T-helper 2 cell treated with Interferon-gamma antibody and Interleukin-4, amounts not matched to agents 100 ng/mL and 5 ng/mL, for 36 hours (primary cell): Measurements from ENCODE around the gene KAT8. TPM values are rescaled to one million over a fixed set of nuclear protein-coding genes. Genes with fewer than 3 reads are reported as not detected.
"Not testable (repeated sequence)": the region's sequence is repeated elsewhere in the genome, so short reads cannot be mapped to it uniquely, and the experiment has no call there.

ENCODE experiments used
- intact Hi-C: fragments of 100-400 bp; cut with micrococcal nuclease; formaldehyde crosslinking; loops from one replicate; pipeline ENCODE4 v1.15.1; 2023
- total RNA-seq: library from RNA; stranded (reverse); gene quantifications from 2 replicates; pipeline ENCODE4 v1.2.3, GENCODE V29; 2022

KAT8 gene
- total RNA-seq, 1 donor from 2014 or later = 57.3 TPM

DNA sequence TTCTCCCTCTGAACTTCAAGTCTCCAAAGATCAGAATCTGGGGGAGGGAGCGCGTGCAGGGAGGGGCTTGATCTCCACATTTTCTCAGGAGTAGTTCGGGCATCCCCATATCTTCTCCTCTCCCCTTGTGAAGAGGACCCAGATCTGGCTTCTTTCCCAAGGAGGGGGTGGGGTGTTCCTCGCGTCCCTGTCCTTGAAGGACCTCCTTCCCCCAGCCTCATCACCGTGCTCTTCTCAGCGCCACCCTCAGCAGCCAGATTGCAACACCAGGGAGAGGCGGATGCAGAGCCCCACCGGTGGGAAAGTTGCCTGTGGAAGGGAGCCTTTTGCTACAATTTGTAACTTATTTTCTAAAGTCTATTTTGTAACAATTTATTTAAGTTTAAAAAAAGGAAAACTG lies 34.4 kb upstream of the KAT8 start:
- intact Hi-C loops = no loop called here

DNA sequence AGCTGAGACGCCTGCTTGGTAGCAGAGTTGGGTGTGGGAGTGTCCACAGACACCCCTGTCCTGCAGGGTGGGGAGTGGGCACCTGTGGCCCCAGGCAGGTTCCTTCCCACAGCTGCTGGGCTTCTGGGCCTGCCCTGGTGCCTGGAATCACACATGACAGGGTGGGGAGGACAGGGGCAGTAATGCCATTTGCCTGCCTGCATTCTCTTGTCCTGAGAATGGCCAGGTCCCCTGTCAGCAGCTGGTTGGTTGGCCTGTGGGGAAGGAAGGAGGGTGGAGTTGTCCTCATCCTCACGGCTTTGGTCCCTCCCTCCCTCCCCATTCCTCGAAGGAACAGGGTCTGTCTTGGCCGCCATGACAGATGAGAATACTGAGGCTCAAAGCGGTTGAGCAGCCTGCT lies 33.9 kb upstream of the KAT8 start:
- intact Hi-C loops = no loop called here

DNA sequence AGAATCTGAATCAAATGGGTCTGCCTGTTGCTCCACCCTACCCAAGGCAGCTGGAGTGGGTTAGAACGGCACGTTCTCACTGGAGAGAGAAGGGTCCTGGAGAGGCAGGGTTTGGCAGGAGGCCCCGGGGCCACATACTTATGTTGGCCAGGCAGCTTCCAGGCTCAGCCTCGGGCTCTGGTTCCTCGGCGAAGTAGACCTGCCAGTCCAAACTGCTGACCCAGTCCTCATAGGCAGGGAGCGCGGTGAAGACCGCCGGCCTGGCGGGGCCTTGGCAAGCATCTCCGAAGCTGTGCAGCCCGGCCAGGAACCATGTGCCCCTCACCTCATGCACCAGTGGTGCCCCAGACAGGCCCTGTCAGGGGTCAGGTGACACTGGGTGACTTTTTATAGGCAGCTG lies 33.5 kb upstream of the KAT8 start:
- intact Hi-C loops = no loop called here

DNA sequence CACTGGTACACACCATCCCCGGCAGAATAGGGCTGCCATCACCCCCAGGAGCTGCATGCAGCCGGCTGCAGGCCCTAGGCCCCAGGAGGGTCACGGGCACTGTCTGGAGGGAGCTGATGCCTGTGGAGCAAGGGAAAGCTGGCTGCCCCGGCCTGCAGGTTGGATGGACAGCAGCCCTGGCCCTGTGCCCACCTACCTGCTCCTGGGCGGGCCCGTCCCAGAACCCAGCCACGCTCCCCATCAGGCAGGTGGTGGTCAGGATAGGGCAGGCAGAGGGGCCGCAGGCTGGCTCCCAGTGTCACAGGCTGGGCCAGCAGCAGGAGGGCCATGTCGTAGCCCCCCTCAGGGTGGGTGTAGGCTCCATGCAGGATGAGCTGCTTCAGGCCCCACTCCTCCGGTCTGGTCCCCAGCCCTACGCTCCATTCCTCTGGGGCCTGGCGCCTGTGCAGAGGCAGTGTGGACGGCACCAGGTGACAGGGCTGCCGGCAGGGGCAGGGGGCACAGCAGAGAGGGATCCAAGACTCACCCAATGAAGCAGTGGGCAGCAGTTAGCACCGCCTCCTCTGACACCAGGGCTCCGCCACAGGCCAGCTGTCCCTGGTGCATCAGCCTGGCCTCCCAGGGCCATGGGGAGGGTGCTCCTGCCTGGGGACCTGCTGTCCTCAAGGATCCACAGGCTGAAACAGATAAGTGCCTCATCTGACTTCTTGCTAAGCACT lies 32.7 kb upstream of the KAT8 start:
- intact Hi-C loops = no loop called here

DNA sequence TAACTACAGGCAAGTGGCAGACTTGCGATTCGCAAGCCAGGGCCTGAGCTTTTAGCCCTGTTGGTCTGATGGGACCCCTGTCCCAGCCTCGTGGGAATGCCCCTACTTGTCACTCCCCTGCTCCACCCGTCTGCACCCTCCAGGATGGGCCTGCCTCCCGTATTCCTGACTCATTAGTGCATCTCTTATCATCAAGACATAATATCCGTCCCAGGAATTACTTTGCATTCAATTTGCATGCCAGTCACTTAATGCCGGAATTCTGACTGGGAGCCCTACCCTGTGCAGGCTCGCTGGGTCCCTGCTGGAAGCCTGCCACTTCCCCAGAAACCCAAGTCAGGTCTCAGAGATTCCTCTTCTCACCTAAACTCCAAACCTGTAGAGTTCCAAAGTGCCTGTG lies 32.1 kb upstream of the KAT8 start:
- intact Hi-C loops = no loop called here

DNA sequence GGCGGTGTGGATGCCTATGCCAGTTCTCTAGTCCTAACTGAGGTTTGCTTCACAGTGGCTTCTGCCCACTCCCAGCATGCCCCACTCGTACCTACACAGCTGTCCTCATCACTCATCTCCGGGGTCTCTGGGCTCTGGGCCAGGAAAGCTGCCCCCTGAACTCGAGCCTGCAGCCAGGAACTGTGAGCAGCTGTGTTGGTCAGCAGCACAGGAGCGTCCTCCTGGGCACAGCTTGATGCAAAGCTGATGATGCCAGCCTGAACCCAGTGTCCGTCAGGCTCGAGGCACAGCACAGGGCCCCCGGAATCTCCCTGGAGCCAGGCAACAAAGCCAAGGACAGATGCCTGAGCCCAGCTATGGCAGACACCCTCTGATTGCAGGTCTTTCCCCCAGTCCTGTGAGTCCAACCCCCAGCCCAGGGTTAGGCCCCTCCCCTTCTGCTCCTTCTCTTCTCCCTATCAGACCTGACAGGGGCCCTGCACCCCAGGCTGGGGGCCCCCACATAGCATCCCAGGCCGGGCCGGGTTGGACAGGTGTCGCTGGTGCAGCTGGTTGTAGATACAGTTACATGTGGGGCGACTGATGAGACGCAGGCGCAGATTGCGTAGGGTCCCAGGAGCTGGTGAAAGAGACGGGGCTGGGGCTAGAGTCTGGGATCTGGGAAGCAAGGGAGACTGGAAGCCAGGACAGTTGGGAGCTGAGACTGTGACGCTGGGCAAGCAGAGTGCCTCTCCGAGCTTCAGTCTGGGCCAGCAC lies 31.4 kb upstream of the KAT8 start:
- intact Hi-C loops = no loop called here

DNA sequence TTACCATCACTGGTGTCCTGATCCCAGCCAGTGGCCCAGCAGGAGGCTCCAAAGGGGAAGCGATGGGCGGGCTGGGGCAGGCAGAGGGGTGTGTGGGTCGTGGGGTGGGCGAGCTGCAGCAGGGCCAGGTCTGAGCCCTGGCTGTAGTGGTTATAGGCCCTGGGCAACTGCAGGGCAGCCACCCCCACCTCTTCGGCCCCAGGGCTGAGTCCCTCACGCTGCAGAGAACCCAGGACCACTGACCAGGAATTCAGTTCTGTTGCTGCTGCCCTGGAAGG lies 30.9 kb upstream of the KAT8 start:
- intact Hi-C loops = no loop called here

DNA sequence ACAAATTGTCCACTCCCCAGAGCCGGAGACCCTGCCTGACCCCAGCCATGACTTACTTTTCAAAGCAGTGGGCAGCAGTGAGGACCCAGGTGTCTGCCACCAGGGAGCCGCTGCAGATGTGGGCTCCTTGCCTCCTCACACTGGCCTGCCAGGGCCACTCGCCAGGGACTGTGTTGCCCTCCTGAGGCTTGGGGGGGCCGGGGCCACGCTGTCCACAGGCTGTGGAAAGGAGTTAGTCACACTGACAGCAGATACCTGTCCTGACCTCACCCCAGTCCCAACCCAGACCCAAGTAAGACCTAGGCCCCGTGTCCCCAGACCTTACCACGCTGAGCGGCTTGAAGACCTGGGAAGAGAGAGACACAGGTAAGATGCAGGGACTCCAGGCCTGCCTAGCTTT lies 30.0 kb upstream of the KAT8 start:
- intact Hi-C loops = no loop called here

DNA sequence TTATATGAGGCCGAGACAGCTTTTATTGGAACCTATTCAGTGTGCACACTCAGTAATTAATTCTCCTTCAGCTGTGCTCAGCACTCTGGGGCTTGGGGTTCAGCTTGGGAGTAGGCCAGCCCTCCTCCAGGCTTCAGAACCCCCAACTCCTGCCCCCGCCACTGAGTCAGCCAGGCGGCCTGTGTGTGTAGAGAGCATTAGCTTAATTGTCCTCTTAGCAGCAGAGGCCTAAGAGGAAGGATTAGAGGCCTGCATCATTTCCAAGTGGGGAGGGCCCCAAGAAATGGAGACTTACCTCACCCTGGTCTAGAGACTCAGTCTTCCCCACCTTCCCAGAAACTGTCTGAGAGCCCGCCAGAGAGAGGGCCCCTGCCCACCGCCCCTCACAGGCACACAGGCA lies 29.5 kb upstream of the KAT8 start:
- intact Hi-C loops = no loop called here

DNA sequence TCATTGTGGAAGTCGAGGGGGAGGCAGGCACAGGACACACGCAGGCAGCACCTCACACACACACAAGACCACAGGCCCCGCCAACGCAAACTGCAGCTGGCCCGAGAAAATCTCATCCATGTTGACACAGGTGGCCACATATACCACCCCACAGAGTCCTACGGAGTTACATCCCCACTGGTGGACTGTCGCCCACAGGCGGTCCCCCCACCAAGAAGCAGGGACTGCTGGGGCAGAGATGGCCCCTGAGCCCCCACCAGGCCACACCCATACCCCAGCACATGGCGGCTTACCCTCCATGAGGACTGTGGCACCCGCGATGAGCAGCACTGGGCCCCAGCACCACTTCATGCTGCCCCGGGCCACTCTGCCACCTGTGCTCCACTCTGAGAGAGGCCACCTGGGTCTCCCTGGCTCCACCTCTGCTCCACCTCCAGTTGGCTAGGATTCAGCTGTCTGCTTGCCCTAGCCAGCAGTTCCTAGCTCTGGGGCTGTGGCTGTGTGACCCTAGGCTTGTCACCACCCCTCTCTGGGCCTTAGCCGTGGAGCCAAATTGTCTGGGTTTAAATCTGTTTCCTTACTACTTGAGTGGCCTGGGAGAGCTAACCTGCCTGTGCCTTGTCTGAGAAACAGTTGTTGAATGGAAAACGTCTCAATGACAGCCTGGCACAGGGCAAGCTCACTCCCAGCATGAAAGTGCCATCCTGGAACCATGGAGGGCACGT lies 28.8 kb upstream of the KAT8 start, which contains the start of gene PRSS53:
Gene PRSS53, minus strand, starts transcription at position 485 of the 725 bp plus-strand sequence. Its CDS starts 134 bp downstream, at position 351.
- intact Hi-C loops = no loop called here

DNA sequence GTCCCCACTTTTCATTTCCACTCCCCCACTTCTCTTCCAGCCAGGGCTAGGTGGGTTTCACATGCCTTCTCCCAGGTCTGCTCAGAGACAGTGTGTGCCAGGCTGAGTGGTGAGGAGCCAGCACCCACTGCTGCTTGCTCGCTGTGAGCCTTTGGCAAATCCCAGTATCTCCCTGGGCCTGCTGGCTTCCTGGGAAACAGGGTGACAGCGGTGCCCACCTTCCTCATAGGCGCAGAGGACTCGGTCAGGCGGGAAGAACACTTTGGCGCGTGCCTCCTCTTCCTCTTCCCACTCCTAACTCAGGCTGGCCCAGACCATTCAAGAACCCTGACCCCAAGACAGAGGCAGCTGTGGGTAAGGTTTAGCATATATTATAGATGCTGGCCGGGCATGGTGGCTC lies 28.3 kb upstream of the KAT8 start:
- intact Hi-C loops = no loop called here

DNA sequence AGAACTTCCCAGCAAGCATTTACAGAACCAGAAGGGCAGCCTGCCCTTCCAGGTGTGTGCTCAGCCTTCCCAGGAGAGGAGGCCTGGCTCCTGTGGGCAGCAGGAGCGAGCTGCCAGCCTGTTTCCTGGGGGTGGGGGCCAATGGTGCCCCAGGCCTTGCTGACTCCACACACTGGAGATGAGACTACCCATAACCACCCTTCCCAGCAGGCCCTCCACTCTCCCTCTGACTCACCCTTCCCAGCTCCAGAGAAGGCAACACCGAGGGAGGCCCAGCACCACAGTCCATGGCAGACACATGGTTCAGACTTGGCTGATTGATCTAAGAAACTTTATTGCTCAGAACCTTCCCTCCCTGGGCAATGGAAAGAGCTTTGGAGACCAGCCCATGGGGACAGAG lies 26.9 kb upstream of the KAT8 start:
- intact Hi-C loops = no loop called here

DNA sequence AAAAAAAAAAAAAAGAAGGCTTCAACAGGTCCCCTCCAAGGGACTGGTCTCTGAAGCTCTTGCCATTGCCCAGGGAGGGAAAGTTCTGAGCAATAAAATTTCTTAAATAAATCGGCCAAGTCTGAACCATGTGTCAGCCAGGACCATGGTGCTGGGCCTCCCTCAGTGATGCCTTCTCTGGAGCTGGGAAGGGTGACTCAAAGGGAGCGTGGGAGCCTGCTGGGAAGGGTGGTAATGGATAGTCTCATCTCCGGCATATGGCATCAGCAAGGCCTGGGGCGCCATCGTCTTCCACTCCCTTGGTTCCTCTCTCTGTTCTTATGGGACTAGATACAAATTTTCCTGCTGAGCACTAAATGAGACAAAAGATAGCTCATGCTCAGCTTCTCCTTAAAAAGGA lies 25.1 kb upstream of the KAT8 start:
- intact Hi-C loops = no loop called here

DNA sequence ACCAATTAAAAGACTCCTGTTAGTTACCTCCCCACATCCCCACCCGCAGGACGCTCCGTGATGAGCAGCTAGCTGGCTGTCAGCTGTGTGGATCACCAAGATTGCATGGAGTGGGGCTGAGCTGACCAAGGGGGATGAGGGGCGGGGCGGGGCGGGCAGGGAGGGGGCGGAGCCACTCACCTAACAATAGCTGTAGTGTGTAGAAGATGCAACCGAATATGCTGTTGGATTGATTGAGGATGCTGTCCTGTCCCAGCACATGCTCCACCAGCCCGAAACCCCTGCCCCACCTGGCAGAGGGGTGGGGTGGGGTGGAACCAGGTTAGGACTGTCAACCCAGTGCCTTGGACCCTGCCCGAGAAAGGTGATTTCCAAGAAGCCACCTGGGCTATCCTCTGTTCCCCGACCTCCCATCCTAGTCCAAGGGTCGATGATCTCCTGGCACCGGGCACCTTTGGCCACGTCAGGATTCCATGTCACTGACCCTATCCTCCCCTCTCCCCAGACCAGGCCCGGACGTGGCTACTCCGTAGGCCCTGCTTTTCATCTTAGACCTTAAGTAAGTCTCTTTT lies 24.2 kb upstream of the KAT8 start:
- intact Hi-C loops = no loop called here

DNA sequence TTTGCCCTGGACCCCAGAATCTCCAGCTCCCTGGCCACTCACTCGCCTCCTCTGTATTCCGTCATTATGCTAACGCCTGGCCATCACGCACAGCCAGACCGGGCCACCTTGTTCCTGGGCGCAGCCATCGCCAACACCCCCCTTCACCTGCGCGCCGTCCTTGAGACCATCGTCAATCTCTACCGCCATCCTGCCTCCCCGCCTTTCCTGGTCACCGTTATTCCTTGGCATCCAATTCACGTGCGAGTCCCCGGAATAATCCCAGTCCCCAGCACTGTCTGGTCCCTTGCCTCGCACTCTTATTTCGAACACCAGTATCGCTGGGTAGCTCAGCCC lies 23.4 kb upstream of the KAT8 start:
- intact Hi-C loops = loop anchor here (1.0 kb wide), 7 partner anchors 20 to 172 kb away; partner anchors contain the start of genes FUS, HSD3B7, KAT8 and STX4

DNA sequence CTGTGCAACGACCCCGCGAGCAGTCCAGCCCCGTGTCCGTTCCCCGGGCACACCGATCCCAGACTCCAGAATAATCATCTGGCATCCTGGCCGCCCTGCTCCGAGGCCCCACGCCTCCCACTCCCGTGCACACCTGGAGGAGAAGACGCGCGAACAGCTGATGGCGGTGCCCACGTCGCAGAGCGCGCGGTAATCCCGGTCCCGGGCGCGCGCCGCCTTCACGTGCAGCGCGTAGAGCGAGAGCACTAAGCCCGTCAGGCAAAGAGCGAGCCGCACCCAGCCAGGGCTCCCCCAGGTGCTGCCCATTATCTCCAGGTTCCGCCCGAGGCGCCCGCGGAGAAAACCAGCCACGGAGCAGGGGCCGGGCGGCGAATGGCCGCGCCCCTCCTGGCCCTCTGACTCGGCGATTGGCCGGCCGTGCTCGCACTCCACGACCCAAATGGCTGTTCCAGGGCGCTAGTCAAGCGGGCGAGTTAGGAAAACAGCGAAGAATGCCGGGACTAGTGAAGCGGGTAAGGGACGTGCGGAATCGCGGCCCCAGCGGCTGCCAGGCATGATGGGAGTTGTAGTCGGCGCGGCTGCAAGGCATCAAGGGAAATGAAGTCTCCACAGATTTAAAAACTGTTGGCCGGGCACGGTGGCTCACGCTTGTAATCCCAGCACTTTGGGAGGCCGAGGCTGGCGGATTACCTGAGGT lies 22.9 kb upstream of the KAT8 start, which contains the start of gene VKORC1:
Gene VKORC1, minus strand, starts transcription at position 374 of the 697 bp plus-strand sequence. Its CDS starts 68 bp downstream, at position 306.
- intact Hi-C loops = loop anchor here (1.0 kb wide), 7 partner anchors 20 to 172 kb away; partner anchors contain the start of genes FUS, HSD3B7, KAT8 and STX4

DNA sequence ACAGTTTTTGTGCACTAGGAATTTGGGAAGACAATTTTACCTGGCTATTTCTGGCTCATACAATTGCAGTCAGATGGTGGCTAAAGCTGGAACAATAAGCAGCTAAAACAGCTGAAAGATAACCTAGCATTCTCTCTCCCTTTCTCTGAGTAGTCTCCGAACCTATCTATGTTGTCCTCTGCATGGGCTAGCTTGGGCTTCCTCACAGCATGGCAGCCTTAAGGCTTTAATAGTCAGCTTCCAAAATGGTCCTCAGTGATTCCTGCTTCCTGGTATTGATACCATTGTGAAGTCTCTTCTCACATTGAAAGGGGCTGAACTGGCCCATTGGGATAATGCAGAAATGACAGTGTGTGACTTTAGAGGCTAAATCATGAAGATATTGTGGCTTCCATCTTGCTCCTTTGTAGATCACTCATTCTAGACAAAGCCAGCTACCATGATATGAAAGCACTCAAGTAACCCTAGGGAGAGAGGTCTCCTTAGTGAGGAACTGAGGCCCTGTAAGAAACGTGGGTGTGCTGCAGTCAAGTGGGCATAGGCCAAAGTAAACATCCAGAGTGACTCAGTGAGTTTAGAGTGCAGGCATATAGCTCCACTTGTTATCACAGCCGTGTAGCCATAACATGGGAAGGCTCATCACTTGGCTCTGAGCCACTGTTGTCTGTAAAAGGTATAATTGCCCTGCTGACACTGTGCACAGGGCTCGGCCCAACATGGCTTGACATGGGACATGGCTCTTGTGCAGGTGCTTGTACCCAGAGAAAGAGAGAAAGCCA lies 17.4 kb upstream of the KAT8 start:
- intact Hi-C loops = no loop called here

DNA sequence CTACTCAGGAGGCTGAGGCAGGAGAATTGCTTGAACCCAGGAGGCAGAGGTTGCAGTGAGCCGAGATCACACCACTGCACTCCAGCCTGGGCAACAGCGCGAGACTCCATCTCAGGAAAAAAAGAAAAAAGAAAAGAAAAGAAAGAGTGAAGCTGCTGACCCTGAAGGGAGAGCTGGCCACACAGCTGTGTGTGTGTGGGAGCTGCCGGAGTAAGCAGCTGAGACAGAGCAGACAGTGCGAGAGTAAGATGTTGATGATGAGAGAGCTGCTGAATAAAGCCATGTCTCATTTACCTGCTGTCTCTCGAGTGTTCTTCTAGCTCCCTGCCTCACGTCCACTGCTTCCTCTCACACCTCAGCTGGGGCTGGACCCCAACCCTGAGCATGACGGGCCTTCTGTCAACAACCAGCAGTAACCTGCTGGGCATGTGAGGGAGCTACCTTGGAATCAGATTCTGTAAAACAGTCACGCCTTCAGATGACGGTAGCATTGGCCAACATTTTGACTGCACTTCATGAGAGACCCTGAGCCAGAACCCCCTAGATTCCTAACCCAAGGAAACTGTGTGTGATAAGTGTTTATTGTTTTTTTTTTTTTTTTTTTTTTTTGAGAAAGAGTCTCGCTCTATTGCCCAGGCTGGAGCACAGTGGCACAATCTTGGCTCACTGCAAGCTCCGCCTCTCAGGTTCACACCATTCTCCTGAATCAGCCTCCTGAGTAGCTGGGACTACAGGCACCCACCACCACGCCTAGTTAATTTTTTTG lies 16.4 kb upstream of the KAT8 start:
- intact Hi-C loops = not testable (repeated sequence)

DNA sequence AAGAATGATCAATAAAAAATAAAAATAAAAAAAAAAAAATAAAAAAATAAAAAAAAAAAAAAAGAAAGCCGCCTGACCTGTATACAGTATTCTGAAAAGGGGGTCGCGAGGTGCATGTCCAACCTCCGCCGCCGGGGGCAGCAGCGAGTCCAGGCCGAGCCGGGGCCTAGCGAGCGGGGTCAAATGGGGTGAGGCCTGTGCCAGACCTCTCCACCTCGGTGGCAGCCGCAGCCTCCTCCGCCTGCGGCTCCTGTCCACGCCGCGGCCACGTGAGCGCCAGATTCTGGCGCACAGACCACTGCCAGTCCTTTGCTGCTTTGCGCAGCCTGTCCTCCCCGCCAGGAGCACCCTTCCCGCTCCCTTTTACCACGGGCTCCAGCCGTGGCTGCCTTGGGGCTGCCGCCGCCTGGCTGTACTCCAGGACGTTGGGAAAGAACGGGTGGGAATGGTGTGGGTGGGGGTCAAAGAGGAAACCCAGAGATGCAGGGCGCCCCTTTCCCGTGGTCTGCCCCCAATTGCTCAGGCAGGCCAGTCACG lies 11.7 kb upstream of the KAT8 start:
- intact Hi-C loops = no loop called here
